ENCODE results near the gene TMEM209.
"Not testable (repeated sequence)": the region's sequence is repeated elsewhere in the genome, so short reads cannot be mapped to it uniquely, and the experiment has no call there.

TMEM209 gene

DNA sequence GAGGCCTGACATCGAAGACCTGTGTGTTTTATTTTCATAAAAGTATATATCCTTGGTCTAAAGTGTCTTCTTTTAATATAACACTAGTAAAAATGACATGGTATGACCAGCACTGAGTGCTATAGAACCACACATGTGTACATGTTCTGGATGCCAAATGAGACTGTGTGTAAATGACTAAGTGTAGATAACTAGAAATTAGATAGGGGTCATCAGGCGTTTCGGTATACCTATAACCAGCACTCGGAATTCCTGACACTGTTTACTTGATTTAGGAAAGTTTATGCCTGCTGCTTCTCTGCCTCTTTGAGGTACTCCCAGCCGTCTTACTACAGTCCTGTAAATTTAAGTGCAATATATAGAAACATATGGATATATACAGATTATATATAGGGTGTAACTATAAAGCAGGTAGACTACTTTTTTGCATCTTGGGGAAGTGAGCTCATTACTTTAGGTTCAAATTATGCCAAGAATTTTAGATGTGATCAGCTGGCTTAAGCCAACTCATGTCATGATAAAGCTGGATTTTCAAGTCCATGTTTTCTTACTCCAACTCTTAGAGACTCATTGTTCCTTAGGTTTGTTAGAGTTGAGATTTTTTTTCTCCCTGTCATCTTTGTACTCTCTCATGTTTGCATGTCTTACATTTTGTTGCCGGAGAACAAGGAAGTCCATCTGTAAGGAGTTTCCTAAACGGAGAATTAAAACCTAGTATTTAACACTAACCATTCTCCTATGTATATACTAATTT, 72.0 kb downstream of the TMEM209 start:
- peaks cover 4% of the 10 kb centered on the region; the same call in 1 of the 2 replicates for H3K4me1 ChIP-seq (ENCODE audit: control insufficient read depth, insufficient read depth, low read length)
- peaks cover 39% of the 10 kb centered on the region for H3K36me3 ChIP-seq (ENCODE audit: control insufficient read depth, insufficient read depth, low read length)
- H3K27ac ChIP-seq (ENCODE audit: low read depth, low read length) = no peak overlapping the region
- no peak overlapping the region for H3K9ac ChIP-seq (ENCODE audit: low read length)
- no peak overlapping the region for H3K4me3 ChIP-seq (ENCODE audit: low read depth, low read length)
- no peaks in the 10 kb centered on the region for H3K9me3 ChIP-seq (ENCODE audit: control insufficient read depth, insufficient read depth, low read depth, low read length)
- no peaks in the 10 kb centered on the region for H3K27me3 ChIP-seq (ENCODE audit: control insufficient read depth, insufficient read depth, low read length)

DNA sequence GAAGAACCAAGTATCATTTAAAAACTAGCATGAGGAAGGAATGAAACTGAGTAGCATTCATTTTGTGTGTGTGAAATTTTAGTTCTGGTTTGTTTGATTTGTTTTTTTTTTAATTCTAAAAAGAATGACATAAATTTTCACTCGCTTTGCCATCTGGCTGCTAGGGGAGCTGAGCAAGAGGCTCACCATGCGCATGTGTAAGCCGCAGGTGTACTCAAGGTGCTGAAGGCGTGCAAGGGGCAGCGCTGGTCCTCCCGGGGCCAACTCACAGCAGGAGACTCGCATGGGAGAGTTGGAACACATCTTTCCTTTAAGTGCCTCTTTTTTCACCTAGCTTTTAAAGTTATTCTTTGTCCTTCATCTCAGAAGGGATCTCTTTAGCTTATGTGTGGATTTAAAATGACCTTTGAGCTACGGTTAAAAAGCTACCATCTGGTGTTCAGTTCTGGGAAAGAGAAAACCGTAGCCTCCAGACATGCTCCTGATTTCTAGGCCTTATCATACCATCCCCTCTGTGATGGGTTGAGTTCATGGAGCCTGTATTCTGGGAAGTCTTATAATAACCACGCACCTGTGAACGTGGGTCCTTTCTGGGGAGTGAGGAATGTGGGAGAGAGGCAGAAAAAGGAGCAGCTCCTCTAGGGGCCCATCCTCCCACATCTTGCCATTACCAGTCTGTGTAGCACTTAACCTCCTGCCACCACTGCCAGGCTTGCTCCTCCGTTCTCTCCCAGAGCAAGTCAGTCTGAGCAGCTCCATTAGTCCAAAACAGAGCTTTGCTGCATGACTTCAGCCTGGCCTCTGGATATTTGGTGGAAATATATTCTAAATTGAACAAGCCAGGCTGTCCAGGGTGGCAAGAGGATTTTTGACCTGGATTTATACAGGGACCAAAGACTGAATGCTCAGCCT, 73.0 kb downstream of the TMEM209 start:
- Histone ChIP-seq H3K4me1 (ENCODE audit: control insufficient read depth, insufficient read depth, low read length) (peaks cover 4% of the 10 kb centered on the region; the same call in 1 of the 2 replicates), H3K9ac (ENCODE audit: low read length) (no peak overlapping the region), H3K4me3 (ENCODE audit: low read depth, low read length) (no peak overlapping the region), H3K9me3 (ENCODE audit: control insufficient read depth, insufficient read depth, low read depth, low read length) (no peaks in the 10 kb centered on the region), H3K36me3 (ENCODE audit: control insufficient read depth, insufficient read depth, low read length) (peaks cover 48% of the 10 kb centered on the region), H3K27me3 (ENCODE audit: control insufficient read depth, insufficient read depth, low read length) (no peaks in the 10 kb centered on the region), H3K27ac (ENCODE audit: low read depth, low read length) (no peak overlapping the region)

GRCh38 chr7:130131191-130131834, 73.9 kb downstream of the TMEM209 start:
- Histone ChIP-seq H3K9me3 (ENCODE audit: control insufficient read depth, insufficient read depth, low read depth, low read length) (no peaks in the 10 kb centered on the region), H3K27ac (ENCODE audit: low read depth, low read length) (no peak overlapping the region), H3K9ac (ENCODE audit: low read length) (no peak overlapping the region), H3K4me3 (ENCODE audit: low read depth, low read length) (no peak overlapping the region), H3K27me3 (ENCODE audit: control insufficient read depth, insufficient read depth, low read length) (no peaks in the 10 kb centered on the region), H3K36me3 (ENCODE audit: control insufficient read depth, insufficient read depth, low read length) (peaks cover 52% of the 10 kb centered on the region), H3K4me1 (ENCODE audit: control insufficient read depth, insufficient read depth, low read length) (peaks cover 4% of the 10 kb centered on the region; the same call in 1 of the 2 replicates)

DNA sequence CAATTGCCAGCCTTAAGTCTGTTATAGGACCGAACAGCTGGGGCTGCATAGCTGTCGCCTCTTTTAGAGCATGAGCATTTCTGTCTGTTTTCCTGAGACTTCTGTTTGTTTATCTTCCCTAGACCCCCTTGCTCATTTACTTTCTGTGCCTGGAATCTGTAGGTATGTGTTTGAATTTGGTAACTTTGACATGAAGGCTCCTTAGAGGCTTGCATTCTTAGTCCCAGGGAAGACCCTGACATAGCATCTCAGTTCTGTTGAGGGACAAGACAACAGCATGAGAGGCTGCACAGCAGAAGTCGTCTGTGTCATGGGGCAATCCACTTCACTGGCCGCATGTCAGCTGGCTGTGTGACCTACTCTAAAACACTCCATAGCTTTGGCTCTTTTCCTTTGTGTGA, 76.2 kb downstream of the TMEM209 start:
- no peak overlapping the region for H3K4me3 ChIP-seq (ENCODE audit: low read depth, low read length)
- H3K9me3 ChIP-seq (ENCODE audit: control insufficient read depth, insufficient read depth, low read depth, low read length) = no peaks in the 10 kb centered on the region
- H3K9ac ChIP-seq (ENCODE audit: low read length) = no peak overlapping the region
- H3K4me1 ChIP-seq (ENCODE audit: control insufficient read depth, insufficient read depth, low read length) = peaks cover 2% of the 10 kb centered on the region; the same call in 1 of the 2 replicates
- no peaks in the 10 kb centered on the region for H3K27me3 ChIP-seq (ENCODE audit: control insufficient read depth, insufficient read depth, low read length)
- H3K36me3 ChIP-seq (ENCODE audit: control insufficient read depth, insufficient read depth, low read length) = peaks cover 60% of the 10 kb centered on the region
- H3K27ac ChIP-seq (ENCODE audit: low read depth, low read length) = no peak overlapping the region

DNA sequence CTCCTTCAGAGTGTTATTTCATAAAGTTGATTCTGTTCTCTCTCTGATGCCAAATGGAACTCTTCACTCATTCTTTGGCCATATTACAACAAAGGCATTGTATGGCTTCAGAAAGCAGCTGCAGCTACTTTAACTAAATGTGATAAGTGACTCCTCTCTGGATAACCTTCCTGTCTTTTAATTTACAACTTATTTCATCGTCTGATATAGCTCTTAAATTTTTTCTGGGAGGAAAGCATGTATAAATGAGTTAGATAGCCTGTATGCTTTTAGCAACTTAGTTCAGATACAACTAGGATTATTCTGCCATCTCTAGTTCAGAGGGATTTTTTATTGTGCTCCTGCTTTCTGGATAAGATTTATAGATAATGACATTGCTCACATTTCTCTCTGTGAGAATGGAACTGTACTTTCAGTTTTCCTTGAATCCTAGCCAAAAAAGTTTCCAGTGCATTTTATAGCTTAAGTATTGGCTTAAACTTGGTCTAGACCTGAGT, 77.3 kb downstream of the TMEM209 start:
- Histone ChIP-seq H3K9ac (ENCODE audit: low read length) (no peak overlapping the region), H3K4me1 (ENCODE audit: control insufficient read depth, insufficient read depth, low read length) (no peaks in the 10 kb centered on the region), H3K4me3 (ENCODE audit: low read depth, low read length) (no peak overlapping the region), H3K36me3 (ENCODE audit: control insufficient read depth, insufficient read depth, low read length) (peaks cover 66% of the 10 kb centered on the region), H3K27me3 (ENCODE audit: control insufficient read depth, insufficient read depth, low read length) (no peaks in the 10 kb centered on the region), H3K9me3 (ENCODE audit: control insufficient read depth, insufficient read depth, low read depth, low read length) (no peaks in the 10 kb centered on the region), H3K27ac (ENCODE audit: low read depth, low read length) (no peak overlapping the region)

- H3K4me1 ChIP-seq (ENCODE audit: control insufficient read depth, insufficient read depth, low read length) = no peaks in the 10 kb centered on the region
- H3K4me3 ChIP-seq (ENCODE audit: low read depth, low read length) = no peak overlapping the region
- no peaks in the 10 kb centered on the region for H3K27me3 ChIP-seq (ENCODE audit: control insufficient read depth, insufficient read depth, low read length)
- no peak overlapping the region for H3K27ac ChIP-seq (ENCODE audit: low read depth, low read length)
- H3K36me3 ChIP-seq (ENCODE audit: control insufficient read depth, insufficient read depth, low read length) = peaks cover 71% of the 10 kb centered on the region
- H3K9me3 ChIP-seq (ENCODE audit: control insufficient read depth, insufficient read depth, low read depth, low read length) = no peaks in the 10 kb centered on the region
- H3K9ac ChIP-seq (ENCODE audit: low read length) = no peak overlapping the region
These were observed 77.8 kb downstream of the TMEM209 start for GRCh38 chr7:130127404-130127803.

GRCh38 chr7:130126840-130127239, 78.4 kb downstream of the TMEM209 start:
- peaks cover 73% of the 10 kb centered on the region for H3K36me3 ChIP-seq (ENCODE audit: control insufficient read depth, insufficient read depth, low read length)
- not testable (repeated sequence) for H3K4me3 ChIP-seq (ENCODE audit: low read depth, low read length); H3K27ac ChIP-seq (ENCODE audit: low read depth, low read length); H3K9ac ChIP-seq (ENCODE audit: low read length); H3K4me1 ChIP-seq (ENCODE audit: control insufficient read depth, insufficient read depth, low read length); H3K27me3 ChIP-seq (ENCODE audit: control insufficient read depth, insufficient read depth, low read length); H3K9me3 ChIP-seq (ENCODE audit: control insufficient read depth, insufficient read depth, low read depth, low read length)

DNA sequence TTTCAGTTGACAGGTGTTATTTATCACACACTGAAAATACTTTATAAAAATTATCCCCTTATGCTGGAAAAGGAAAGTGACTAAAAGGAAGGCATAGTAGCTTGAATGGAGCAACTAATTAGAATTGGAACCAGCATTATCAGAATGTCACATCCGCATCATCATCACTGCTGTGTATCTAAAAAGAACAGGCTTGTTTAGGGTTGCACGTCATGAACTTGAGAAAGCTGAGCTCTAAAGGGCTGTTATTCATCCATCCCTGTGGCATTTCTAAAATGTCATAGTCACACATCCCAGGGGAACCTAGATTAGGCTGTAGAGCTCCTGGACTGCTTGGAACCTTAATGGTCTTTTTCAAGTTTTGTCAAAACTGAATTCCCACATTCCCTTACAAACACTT, 80.5 kb downstream of the TMEM209 start:
- H3K36me3 ChIP-seq (ENCODE audit: control insufficient read depth, insufficient read depth, low read length) = peaks cover 61% of the 10 kb centered on the region
- H3K9ac ChIP-seq (ENCODE audit: low read length) = no peak overlapping the region
- no peaks in the 10 kb centered on the region for H3K9me3 ChIP-seq (ENCODE audit: control insufficient read depth, insufficient read depth, low read depth, low read length)
- H3K4me3 ChIP-seq (ENCODE audit: low read depth, low read length) = no peak overlapping the region
- no peaks in the 10 kb centered on the region for H3K27me3 ChIP-seq (ENCODE audit: control insufficient read depth, insufficient read depth, low read length)
- no peak overlapping the region for H3K27ac ChIP-seq (ENCODE audit: low read depth, low read length)
- H3K4me1 ChIP-seq (ENCODE audit: control insufficient read depth, insufficient read depth, low read length) = no peaks in the 10 kb centered on the region

GRCh38 chr7:130123501-130123900, 81.7 kb downstream of the TMEM209 start:
- Histone ChIP-seq H3K36me3 (ENCODE audit: control insufficient read depth, insufficient read depth, low read length) (peaks cover 51% of the 10 kb centered on the region), H3K9me3 (ENCODE audit: control insufficient read depth, insufficient read depth, low read depth, low read length) (no peaks in the 10 kb centered on the region), H3K27ac (ENCODE audit: low read depth, low read length) (no peak overlapping the region), H3K4me3 (ENCODE audit: low read depth, low read length) (no peak overlapping the region), H3K9ac (ENCODE audit: low read length) (no peak overlapping the region), H3K4me1 (ENCODE audit: control insufficient read depth, insufficient read depth, low read length) (no peaks in the 10 kb centered on the region), H3K27me3 (ENCODE audit: control insufficient read depth, insufficient read depth, low read length) (no peaks in the 10 kb centered on the region)

- Histone ChIP-seq H3K4me3 (ENCODE audit: low read depth, low read length) (no peak overlapping the region), H3K27ac (ENCODE audit: low read depth, low read length) (no peak overlapping the region), H3K36me3 (ENCODE audit: control insufficient read depth, insufficient read depth, low read length) (peaks cover 20% of the 10 kb centered on the region), H3K9me3 (ENCODE audit: control insufficient read depth, insufficient read depth, low read depth, low read length) (no peaks in the 10 kb centered on the region), H3K27me3 (ENCODE audit: control insufficient read depth, insufficient read depth, low read length) (no peaks in the 10 kb centered on the region), H3K9ac (ENCODE audit: low read length) (no peak overlapping the region), H3K4me1 (ENCODE audit: control insufficient read depth, insufficient read depth, low read length) (no peaks in the 10 kb centered on the region)
These were observed 86.4 kb downstream of the TMEM209 start for GRCh38 chr7:130118801-130119200.

Data from HUES6 (cell line).